SJSA1 (cell line): ENCODE results near the gene CCNC. TPM values are rescaled to one million over a fixed set of nuclear protein-coding genes. Genes with fewer than 3 reads are reported as not detected.

Experiments
- total RNA-seq: library from RNA; depleted of rRNA; stranded (reverse); fragments of >200 nt; shearing (Covaris generic); gene quantifications from 2 replicates; pipeline ENCODE4 v1.2.3, GENCODE V29; 2014; rRNA removed

The CCNC gene
- total RNA-seq, 1 experiment from 2014 or later = 120 TPM

Other genes with a start within 250 kb of the CCNC start
- gene FAXC, start 219.0 kb downstream of the CCNC start, total RNA-seq = 10.5 and 20.5 TPM in 2 replicates
- gene COQ3, start 174.5 kb downstream of the CCNC start, total RNA-seq = 11.5 and 13.1 TPM in 2 replicates
- gene PNISR, start 143.4 kb downstream of the CCNC start, total RNA-seq = 29.2 and 47.1 TPM in 2 replicates
- 12.0 and 14.8 TPM in 2 replicates for gene USP45, start 53.2 kb downstream of the CCNC start, total RNA-seq
- gene PRDM13, start 38.2 kb upstream of the CCNC start, total RNA-seq = not detected in 2 replicates